HG03039 (cell line): ENCODE results near the gene MTA1.

ENCODE experiments used
- ATAC-seq: cut with Tn5 transposase; IDR thresholded peaks from one replicate; pipeline ENCODE4 v1.9.1; 2021; ENCODE audit warnings: mild to moderate bottlenecking, moderate library complexity; ENCODE audit not compliant: unreplicated experiment

The MTA1 gene

GRCh38 chr14:105519946-105520698 is 100.5 kb downstream of the MTA1 start:
- ATAC-seq = no peak
